ENCODE measurements around the gene ATP6AP1. TPM values are rescaled to one million over a fixed set of nuclear protein-coding genes. Genes with fewer than 3 reads are reported as not detected.

Gene ATP6AP1
- total and polyA plus RNA-seq, 2 of the 13 experiments (the other 11 are each of a cell fraction or from before 2014, with no cell fraction given): 56.7 to 110 TPM

DNA sequence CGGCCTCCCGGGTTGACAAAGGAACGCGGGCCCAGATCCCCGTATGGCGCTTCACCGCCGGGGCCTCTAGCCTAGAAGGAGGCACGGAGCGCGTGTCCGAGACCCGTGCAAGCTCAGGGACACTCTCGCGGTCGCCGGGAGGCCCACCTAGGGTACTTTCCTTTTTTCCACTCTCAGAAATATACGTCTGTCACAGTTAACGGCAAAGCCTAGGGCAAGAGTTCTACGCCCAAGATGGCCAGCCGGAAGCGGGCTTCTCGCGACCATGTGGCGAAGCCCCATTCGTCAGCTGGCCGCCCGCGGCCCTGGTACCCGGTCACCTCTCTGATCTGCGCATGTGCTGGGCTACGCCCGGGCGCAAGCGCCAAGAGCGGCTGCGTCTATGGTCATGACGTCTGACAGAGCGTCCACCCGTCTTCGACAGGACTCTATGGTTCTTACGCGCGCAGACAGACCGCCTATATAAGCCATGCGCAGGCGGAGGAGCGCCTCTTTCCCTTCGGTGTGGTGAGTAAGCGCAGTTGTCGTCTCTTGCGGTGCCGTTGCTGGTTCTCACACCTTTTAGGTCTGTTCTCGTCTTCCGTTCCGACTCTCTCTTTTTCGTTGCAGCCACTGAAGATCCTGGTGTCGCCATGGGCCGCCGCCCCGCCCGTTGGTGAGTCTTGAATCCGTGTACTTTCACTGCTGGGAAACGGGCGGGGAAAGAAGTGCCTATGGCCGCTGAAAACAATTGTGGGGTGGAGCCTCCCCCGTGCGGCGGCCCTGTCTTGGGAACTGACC, 30.4 kb upstream of the ATP6AP1 start, which contains the start of gene RPL10 (continued):
- no peak for TF ChIP-seq ZNF629 (CRISPR knock-in tag; conservative IDR thresholded peaks at IDR 0.05)
- no peak for TF ChIP-seq ZSCAN20 (CRISPR knock-in tag; IDR thresholded peaks at IDR 0.05; ENCODE audit: borderline replicate concordance)
- no peak for TF ChIP-seq CCAR2 (optimal IDR thresholded peaks at IDR 0.05; ENCODE audit: low read depth, low read length)
- TF ChIP-seq BCL6 (CRISPR knock-in tag; IDR thresholded peaks at IDR 0.05): 0 out of 2 replicates have a peak, but pooled peaks have one; percentile 7
- TF ChIP-seq, protein P1, sequence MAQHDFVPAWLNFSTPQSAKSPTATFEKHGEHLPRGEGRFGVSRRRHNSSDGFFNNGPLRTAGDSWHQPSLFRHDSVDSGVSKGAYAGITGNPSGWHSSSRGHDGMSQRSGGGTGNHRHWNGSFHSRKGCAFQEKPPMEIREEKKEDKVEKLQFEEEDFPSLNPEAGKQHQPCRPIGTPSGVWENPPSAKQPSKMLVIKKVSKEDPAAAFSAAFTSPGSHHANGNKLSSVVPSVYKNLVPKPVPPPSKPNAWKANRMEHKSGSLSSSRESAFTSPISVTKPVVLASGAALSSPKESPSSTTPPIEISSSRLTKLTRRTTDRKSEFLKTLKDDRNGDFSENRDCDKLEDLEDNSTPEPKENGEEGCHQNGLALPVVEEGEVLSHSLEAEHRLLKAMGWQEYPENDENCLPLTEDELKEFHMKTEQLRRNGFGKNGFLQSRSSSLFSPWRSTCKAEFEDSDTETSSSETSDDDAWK (CRISPR knock-in tag; IDR thresholded peaks at IDR 0.05): no peak
- no peak for TF ChIP-seq ZNF3 (CRISPR knock-in tag; IDR thresholded peaks at IDR 0.05)
- TF ChIP-seq ZNF367 (CRISPR knock-in tag; IDR thresholded peaks at IDR 0.05; ENCODE audit: borderline replicate concordance): no peak; the same call in 1 of the 2 replicates
- TF ChIP-seq, protein P2, sequence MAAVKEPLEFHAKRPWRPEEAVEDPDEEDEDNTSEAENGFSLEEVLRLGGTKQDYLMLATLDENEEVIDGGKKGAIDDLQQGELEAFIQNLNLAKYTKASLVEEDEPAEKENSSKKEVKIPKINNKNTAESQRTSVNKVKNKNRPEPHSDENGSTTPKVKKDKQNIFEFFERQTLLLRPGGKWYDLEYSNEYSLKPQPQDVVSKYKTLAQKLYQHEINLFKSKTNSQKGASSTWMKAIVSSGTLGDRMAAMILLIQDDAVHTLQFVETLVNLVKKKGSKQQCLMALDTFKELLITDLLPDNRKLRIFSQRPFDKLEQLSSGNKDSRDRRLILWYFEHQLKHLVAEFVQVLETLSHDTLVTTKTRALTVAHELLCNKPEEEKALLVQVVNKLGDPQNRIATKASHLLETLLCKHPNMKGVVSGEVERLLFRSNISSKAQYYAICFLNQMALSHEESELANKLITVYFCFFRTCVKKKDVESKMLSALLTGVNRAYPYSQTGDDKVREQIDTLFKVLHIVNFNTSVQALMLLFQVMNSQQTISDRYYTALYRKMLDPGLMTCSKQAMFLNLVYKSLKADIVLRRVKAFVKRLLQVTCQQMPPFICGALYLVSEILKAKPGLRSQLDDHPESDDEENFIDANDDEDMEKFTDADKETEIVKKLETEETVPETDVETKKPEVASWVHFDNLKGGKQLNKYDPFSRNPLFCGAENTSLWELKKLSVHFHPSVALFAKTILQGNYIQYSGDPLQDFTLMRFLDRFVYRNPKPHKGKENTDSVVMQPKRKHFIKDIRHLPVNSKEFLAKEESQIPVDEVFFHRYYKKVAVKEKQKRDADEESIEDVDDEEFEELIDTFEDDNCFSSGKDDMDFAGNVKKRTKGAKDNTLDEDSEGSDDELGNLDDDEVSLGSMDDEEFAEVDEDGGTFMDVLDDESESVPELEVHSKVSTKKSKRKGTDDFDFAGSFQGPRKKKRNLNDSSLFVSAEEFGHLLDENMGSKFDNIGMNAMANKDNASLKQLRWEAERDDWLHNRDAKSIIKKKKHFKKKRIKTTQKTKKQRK (IDR thresholded peaks at IDR 0.05; ENCODE audit: low read length): no peak
- TF ChIP-seq, protein P3, sequence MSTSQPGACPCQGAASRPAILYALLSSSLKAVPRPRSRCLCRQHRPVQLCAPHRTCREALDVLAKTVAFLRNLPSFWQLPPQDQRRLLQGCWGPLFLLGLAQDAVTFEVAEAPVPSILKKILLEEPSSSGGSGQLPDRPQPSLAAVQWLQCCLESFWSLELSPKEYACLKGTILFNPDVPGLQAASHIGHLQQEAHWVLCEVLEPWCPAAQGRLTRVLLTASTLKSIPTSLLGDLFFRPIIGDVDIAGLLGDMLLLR (CRISPR knock-in tag; IDR thresholded peaks at IDR 0.05): no peak
- TF ChIP-seq ADNP (CRISPR knock-in tag; IDR thresholded peaks at IDR 0.05): no peak
- TF ChIP-seq SALL1 (CRISPR knock-in tag; IDR thresholded peaks at IDR 0.05): peak; percentile 37; the same call in 1 of the 2 replicates
- TF ChIP-seq KLF12 (CRISPR knock-in tag; IDR thresholded peaks at IDR 0.05; ENCODE audit: borderline replicate concordance): peak; percentile 60; the same call in 1 of the 2 replicates
- TF ChIP-seq GATA4 (IDR thresholded peaks at IDR 0.05; ENCODE audit: borderline replicate concordance, low read depth): peak; percentile 49; the same call in 1 of the 2 replicates
- TF ChIP-seq ZNF264 (CRISPR knock-in tag; IDR thresholded peaks at IDR 0.05): 0 out of 2 replicates have a peak, but pooled peaks have one; percentile 37
- TF ChIP-seq ZNF343 (CRISPR knock-in tag; IDR thresholded peaks at IDR 0.05): no peak
- TF ChIP-seq KDM6A (CRISPR knock-in tag; IDR thresholded peaks at IDR 0.05; ENCODE audit: low read depth): peak; percentile 15; the same call in 1 of the 2 replicates
- no peak for TF ChIP-seq ZNF446 (CRISPR knock-in tag; IDR thresholded peaks at IDR 0.05)
- TF ChIP-seq, protein P4, sequence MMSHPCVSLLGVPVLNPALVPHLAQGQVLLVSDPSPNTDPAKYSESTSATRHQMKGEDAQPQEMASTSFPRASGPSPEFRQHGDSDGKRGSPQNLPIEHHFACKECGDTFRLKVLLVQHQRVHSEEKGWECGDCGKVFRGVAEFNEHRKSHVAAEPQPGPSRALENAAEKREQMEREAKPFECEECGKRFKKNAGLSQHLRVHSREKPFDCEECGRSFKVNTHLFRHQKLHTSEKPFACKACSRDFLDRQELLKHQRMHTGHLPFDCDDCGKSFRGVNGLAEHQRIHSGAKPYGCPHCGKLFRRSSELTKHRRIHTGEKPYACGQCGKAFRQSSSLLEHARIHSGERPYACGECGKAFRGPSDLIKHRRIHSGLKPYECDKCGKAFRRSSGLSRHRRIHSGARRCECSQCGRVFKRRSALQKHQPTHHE (CRISPR knock-in tag; IDR thresholded peaks at IDR 0.05; ENCODE audit: borderline replicate concordance): no peak
- peak; percentile 89 for TF ChIP-seq RBM39 (IDR thresholded peaks at IDR 0.05; ENCODE audit: low read depth, low read length, poor library complexity, severe bottlenecking)
- TF ChIP-seq ATF7-NPFF (CRISPR knock-in tag; IDR thresholded peaks at IDR 0.05; ENCODE audit: low read depth): no peak
- TF ChIP-seq FOXO1 (CRISPR knock-in tag; IDR thresholded peaks at IDR 0.05): no peak
- TF ChIP-seq, protein P5, sequence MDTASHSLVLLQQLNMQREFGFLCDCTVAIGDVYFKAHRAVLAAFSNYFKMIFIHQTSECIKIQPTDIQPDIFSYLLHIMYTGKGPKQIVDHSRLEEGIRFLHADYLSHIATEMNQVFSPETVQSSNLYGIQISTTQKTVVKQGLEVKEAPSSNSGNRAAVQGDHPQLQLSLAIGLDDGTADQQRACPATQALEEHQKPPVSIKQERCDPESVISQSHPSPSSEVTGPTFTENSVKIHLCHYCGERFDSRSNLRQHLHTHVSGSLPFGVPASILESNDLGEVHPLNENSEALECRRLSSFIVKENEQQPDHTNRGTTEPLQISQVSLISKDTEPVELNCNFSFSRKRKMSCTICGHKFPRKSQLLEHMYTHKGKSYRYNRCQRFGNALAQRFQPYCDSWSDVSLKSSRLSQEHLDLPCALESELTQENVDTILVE (CRISPR knock-in tag; IDR thresholded peaks at IDR 0.05): no peak
- TF ChIP-seq PHF8 (CRISPR knock-in tag; IDR thresholded peaks at IDR 0.05): peak; percentile 73; the same call in 1 of the 2 replicates
